ENCODE data around the gene IVL.

Gene IVL

DNA sequence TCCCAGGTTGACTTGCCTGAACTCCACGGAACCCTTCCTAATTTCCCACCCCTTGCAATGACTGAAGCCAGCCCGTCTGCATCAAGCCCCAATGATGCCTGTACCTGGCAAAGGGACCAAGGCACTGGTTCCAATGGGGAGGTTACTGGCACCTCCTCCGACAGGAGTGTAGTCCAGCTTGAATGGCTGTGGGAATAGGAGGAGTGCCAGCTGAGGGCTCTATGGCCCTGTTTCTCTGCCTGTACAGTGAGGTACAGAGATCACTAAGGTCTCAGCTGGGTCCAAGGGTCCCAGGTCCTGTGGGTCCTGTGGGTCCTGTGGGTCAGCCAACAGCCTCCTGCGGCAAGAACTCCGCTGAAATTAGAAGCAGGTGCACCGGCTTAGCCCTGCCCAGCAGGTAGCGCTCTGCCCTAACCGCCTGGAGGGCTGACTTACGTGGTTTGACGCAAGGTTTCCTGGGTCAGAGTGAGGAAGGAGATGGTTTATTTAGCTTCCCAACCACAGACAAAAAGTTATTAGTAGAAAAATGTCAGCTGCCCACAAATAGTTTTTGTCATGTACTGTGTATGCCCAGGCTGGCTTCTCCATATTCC, 52.2 kb downstream of the IVL start:
- no peaks in the 10 kb centered on the region for H3K4me1 ChIP-seq
- H3K27me3 ChIP-seq: no peaks in the 10 kb centered on the region
- no peaks in the 10 kb centered on the region for H3K9me3 ChIP-seq
- DNase-seq: no peak
- TF ChIP-seq, protein P1, sequence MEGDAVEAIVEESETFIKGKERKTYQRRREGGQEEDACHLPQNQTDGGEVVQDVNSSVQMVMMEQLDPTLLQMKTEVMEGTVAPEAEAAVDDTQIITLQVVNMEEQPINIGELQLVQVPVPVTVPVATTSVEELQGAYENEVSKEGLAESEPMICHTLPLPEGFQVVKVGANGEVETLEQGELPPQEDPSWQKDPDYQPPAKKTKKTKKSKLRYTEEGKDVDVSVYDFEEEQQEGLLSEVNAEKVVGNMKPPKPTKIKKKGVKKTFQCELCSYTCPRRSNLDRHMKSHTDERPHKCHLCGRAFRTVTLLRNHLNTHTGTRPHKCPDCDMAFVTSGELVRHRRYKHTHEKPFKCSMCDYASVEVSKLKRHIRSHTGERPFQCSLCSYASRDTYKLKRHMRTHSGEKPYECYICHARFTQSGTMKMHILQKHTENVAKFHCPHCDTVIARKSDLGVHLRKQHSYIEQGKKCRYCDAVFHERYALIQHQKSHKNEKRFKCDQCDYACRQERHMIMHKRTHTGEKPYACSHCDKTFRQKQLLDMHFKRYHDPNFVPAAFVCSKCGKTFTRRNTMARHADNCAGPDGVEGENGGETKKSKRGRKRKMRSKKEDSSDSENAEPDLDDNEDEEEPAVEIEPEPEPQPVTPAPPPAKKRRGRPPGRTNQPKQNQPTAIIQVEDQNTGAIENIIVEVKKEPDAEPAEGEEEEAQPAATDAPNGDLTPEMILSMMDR (IDR thresholded peaks at IDR 0.05): no peak
- no peak overlapping the region for H3K4me3 ChIP-seq
- intact Hi-C loops (cut with DNase I; ENCODE audit: low total_unique reads): no loop called here
- H3K36me3 ChIP-seq: no peaks in the 10 kb centered on the region
- no peak overlapping the region for H3K27ac ChIP-seq

Data from tibial artery (tissue), 4 donors.